OCI-LY1 (cell line): ENCODE data around the gene C1QC.

Source experiments
- H2AFZ ChIP-seq: fragments of 200-600 bp; sonication (generic), shearing (Covaris generic); 2 replicates; pipeline ENCODE4 v1.6.0; 2014; ENCODE audit warnings: antibody characterized with exemption, mild to moderate bottlenecking, low read length
- H3F3A ChIP-seq: fragments of 200-600 bp; sonication (generic), shearing (Covaris generic); 2 replicates; pipeline ENCODE4 v1.6.0; 2014; ENCODE audit warnings: mild to moderate bottlenecking, antibody characterized with exemption, low read length, moderate library complexity; ENCODE audit not compliant: insufficient read depth
- H3K27ac ChIP-seq: fragments of 200-600 bp; sonication (generic); 2 replicates; pipeline ENCODE4 v1.5.1; 2014; ENCODE audit warnings: low read length, mixed run types, mild to moderate bottlenecking, low read depth; ENCODE audit not compliant: poor library complexity, severe bottlenecking
- H3K27me3 ChIP-seq: fragments of 200-600 bp; sonication (generic); 2 replicates; pipeline ENCODE4 v1.6.0; 2014; ENCODE audit warnings: antibody characterized with exemption, mild to moderate bottlenecking, low read length, moderate library complexity; ENCODE audit not compliant: insufficient read depth
- H3K36me3 ChIP-seq: fragments of 200-600 bp; sonication (generic); 2 replicates; pipeline ENCODE4 v1.6.1; 2014; ENCODE audit warnings: mild to moderate bottlenecking, antibody characterized with exemption, low read length, moderate library complexity, mixed read lengths; ENCODE audit not compliant: insufficient read depth
- H3K4me1 ChIP-seq: fragments of 200-600 bp; sonication (generic); 2 replicates; pipeline ENCODE4 v1.5.1; 2014; ENCODE audit warnings: mild to moderate bottlenecking, low read length, moderate library complexity; ENCODE audit not compliant: insufficient read depth, severe bottlenecking
- H3K4me2 ChIP-seq: fragments of 200-600 bp; sonication (generic), shearing (Covaris generic); 2 replicates; pipeline ENCODE4 v1.6.1; 2014; ENCODE audit warnings: low read length
- H3K4me3 ChIP-seq: fragments of 200-600 bp; sonication (generic); 2 replicates; pipeline ENCODE4 v1.5.1; 2014; ENCODE audit warnings: low read length, low read depth, mild to moderate bottlenecking, mixed read lengths; ENCODE audit not compliant: poor library complexity, severe bottlenecking
- H3K79me2 ChIP-seq: fragments of 200-600 bp; shearing (Covaris generic); 2 replicates; pipeline ENCODE4 v1.6.1; 2016; ENCODE audit warnings: mixed run types, low read length, mixed read lengths; ENCODE audit not compliant: insufficient read depth
- H3K9ac ChIP-seq: fragments of 200-600 bp; sonication (generic), shearing (Covaris generic); 2 replicates; pipeline ENCODE4 v1.6.1; 2014; ENCODE audit warnings: mild to moderate bottlenecking, low read length, mixed read lengths
- H3K9me2 ChIP-seq: fragments of 200-600 bp; sonication (generic), shearing (Covaris generic); 2 replicates; pipeline ENCODE4 v1.6.1; 2014; ENCODE audit warnings: low read depth, mild to moderate bottlenecking, low read length, mixed read lengths
- H3K9me3 ChIP-seq: fragments of 200-600 bp; shearing (Covaris generic); 2 replicates; pipeline ENCODE4 v1.6.1; 2014; ENCODE audit warnings: low read length, mixed read lengths
- H4K20me1 ChIP-seq: fragments of 200-600 bp; sonication (generic), shearing (Covaris generic); 2 replicates; pipeline ENCODE4 v1.6.0; 2016; ENCODE audit warnings: mild to moderate bottlenecking, low read length; ENCODE audit not compliant: insufficient read depth
- CTCF ChIP-seq: fragments of 200-600 bp; sonication (generic), shearing (Covaris generic); IDR thresholded peaks from 2 replicates; pipeline ENCODE4 v1.5.1; 2017; ENCODE audit warnings: mild to moderate bottlenecking, antibody characterized with exemption, low read length, moderate library complexity, mixed read lengths
- EZH2 ChIP-seq: fragments of 200-600 bp; sonication (generic), shearing (Covaris generic); IDR thresholded peaks from 2 replicates; pipeline ENCODE4 v1.8.0; 2017; ENCODE audit warnings: borderline replicate concordance, mixed run types, mild to moderate bottlenecking, antibody characterized with exemption, low read length, moderate library complexity, mixed read lengths

The C1QC gene

GRCh38 chr1:22660716-22661241, 17.3 kb downstream of the C1QC start:
- no peak overlapping the region for H2AFZ ChIP-seq
- no peaks in the 10 kb centered on the region for H3K79me2 ChIP-seq
- H3K9me2 ChIP-seq: no peaks in the 10 kb centered on the region
- H3K27me3 ChIP-seq: no peaks in the 10 kb centered on the region
- no peak overlapping the region for H3K9ac ChIP-seq
- no peak overlapping the region for H3K4me3 ChIP-seq
- H4K20me1 ChIP-seq: no peaks in the 10 kb centered on the region
- H3K27ac ChIP-seq: no peak overlapping the region
- no peaks in the 10 kb centered on the region for H3F3A ChIP-seq
- no peaks in the 10 kb centered on the region for H3K9me3 ChIP-seq
- TF ChIP-seq EZH2 (no peak), CTCF (no peak)
- no peaks in the 10 kb centered on the region for H3K36me3 ChIP-seq
- no peaks in the 10 kb centered on the region for H3K4me1 ChIP-seq
- H3K4me2 ChIP-seq: no peak overlapping the region

- TF ChIP-seq CTCF (no peak), EZH2 (no peak)
- Histone ChIP-seq H3K9me2 (no peaks in the 10 kb centered on the region), H3K9ac (no peak overlapping the region), H2AFZ (no peak overlapping the region), H3K4me1 (no peaks in the 10 kb centered on the region), H3K4me3 (no peak overlapping the region), H3K27me3 (no peaks in the 10 kb centered on the region; the same call in 1 of the 2 replicates), H4K20me1 (no peaks in the 10 kb centered on the region), H3K27ac (no peak overlapping the region), H3K36me3 (no peaks in the 10 kb centered on the region), H3K4me2 (no peak overlapping the region), H3K9me3 (no peaks in the 10 kb centered on the region), H3K79me2 (no peaks in the 10 kb centered on the region), H3F3A (no peaks in the 10 kb centered on the region)
These were observed 18.4 kb downstream of the C1QC start for GRCh38 chr1:22661880-22662279.

DNA sequence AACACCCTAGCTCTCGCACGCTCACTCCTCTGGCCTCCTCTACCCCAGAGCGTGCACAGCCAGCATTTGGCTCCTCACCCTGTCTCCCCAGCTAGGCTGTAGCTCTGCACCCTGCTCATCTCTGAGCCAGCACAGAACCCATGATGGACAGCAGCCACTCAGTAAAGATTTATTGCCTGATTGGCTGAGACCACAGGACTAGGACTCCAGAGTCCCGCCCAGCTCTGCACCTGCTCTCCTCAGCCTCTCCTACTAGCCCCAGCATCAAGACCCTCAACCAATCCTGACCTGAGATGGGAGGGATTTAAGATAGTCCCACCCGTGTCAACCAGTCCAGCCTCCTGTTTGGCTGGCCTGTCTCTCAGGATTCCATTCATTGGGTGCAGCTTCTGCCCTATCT, 18.9 kb downstream of the C1QC start:
- Histone ChIP-seq H3K9ac (no peak overlapping the region), H3F3A (no peaks in the 10 kb centered on the region), H3K27me3 (no peaks in the 10 kb centered on the region; the same call in 1 of the 2 replicates), H4K20me1 (no peaks in the 10 kb centered on the region), H3K36me3 (no peaks in the 10 kb centered on the region), H3K79me2 (no peaks in the 10 kb centered on the region), H3K4me1 (no peaks in the 10 kb centered on the region), H2AFZ (no peak overlapping the region), H3K4me2 (no peak overlapping the region), H3K9me2 (no peaks in the 10 kb centered on the region), H3K27ac (no peak overlapping the region), H3K4me3 (no peak overlapping the region), H3K9me3 (no peaks in the 10 kb centered on the region)
- TF ChIP-seq CTCF (no peak), EZH2 (no peak)
